BLaER1 treated with 17β-estradiol and CSF1 and Interleukin-3, amounts not matched to agents 10 nM and 100 nM (cell line): ENCODE measurements around the gene SNN.

Source experiments
- H3K27ac ChIP-seq, 11 experiments: shearing (Covaris generic); formaldehyde crosslinking; 2 replicates each; pipeline ENCODE4 v1.8.1; 2022
- H3K27me3 ChIP-seq, 11 experiments: shearing (Covaris generic); formaldehyde crosslinking; 2 replicates each; pipeline ENCODE4 v1.8.1; 2022
- H3K36me3 ChIP-seq, 11 experiments: shearing (Covaris generic); formaldehyde crosslinking; 2 replicates each; pipeline ENCODE4 v1.8.1; 2022
- H3K4me1 ChIP-seq, 10 experiments: shearing (Covaris generic); formaldehyde crosslinking; 2 replicates each; pipeline ENCODE4 v1.8.1; 2022
- H3K4me2 ChIP-seq, 11 experiments: shearing (Covaris generic); formaldehyde crosslinking; 2 replicates each; pipeline ENCODE4 v1.8.1; 2022
- H3K4me3 ChIP-seq, 10 experiments: shearing (Covaris generic); formaldehyde crosslinking; 2 replicates each; pipeline ENCODE4 v1.8.1; 2022
- H3K9ac ChIP-seq, 11 experiments: shearing (Covaris generic); formaldehyde crosslinking; 2 replicates each; pipeline ENCODE4 v1.8.1; 2022
- H3K9me3 ChIP-seq, 11 experiments: shearing (Covaris generic); formaldehyde crosslinking; replicated peaks in 1 of 11; 2 replicates each; pipeline ENCODE4 v1.8.1; 2022
- H4K20me1 ChIP-seq, 11 experiments: shearing (Covaris generic); formaldehyde crosslinking; 2 replicates each; pipeline ENCODE4 v1.8.1; 2022
- Cebpa-rat ChIP-seq, 11 experiments: shearing (Covaris generic); IDR thresholded peaks; 2 replicates each; pipeline ENCODE4 v1.8.1; 2022

SNN gene

DNA sequence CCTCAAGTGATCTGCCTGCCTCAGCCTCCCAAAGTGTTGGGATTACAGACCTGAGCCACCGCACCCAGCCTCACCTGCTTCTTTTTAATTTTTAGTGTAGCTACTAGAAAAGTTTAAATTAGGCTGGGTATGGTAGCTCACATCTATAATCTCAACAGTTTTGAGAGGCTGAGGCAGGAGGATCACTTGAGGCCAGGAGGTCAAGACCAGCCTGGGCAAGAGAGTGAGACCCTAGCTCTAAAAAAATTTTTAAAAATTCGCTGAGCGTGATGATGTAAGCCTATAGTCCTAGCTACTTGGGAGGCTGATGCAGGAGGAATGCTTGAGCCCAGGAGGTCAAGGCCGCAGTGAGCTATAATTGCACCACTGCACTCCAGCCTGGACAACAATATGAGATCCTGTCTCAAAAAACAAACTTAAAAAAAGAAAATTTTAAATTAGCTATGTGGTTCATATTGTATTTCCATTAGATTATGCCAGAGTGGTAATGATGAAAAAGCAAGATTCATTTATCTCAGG lies 39.5 kb downstream of the SNN start:
- H4K20me1 ChIP-seq = peaks cover 0 to 73% (median 0%) of the 10 kb centered on the region in 11 experiments; a peak in 12 of 22 replicates
- H3K36me3 ChIP-seq = peaks cover 53 to 98% (median 81%) of the 10 kb centered on the region in 11 experiments
- no peak overlapping the region for H3K4me2 ChIP-seq
- TF ChIP-seq Cebpa-rat (IDR thresholded peaks at IDR 0.05) = no peak
- H3K4me3 ChIP-seq = no peak overlapping the region
- H3K9ac ChIP-seq = no peak overlapping the region
- peaks cover 0 to 25% (median 16%) of the 10 kb centered on the region in 10 experiments; a peak in 12 of 20 replicates for H3K4me1 ChIP-seq
- H3K9me3 ChIP-seq = no peaks in the 10 kb centered on the region
- H3K27ac ChIP-seq = no peak overlapping the region
- no peaks in the 10 kb centered on the region for H3K27me3 ChIP-seq

DNA sequence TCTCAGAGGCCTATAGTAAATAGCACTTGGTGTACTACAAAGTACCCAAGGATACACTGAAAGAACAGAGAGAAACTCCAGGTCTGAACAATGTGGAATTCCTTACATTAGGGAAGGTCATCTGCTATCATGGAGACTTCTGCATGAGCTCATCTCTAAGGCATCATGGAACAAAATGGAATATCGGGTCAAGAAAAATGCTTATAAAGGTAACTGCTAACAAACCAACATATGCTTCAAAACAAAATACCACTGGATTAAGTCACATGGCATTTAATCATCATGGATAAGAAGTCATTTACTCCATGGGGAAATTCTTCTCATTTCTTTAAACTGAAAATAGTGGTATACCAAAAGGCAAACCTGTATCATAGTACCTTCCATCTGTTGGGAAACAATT lies 40.2 kb downstream of the SNN start:
- Histone ChIP-seq H3K27ac (no peak overlapping the region), H3K36me3 (peaks cover 54 to 98% (median 81%) of the 10 kb centered on the region in 11 experiments), H3K9me3 (no peaks in the 10 kb centered on the region), H3K4me1 (peaks cover 0 to 25% (median 16%) of the 10 kb centered on the region in 10 experiments; a peak in 12 of 20 replicates), H3K4me2 (no peak overlapping the region), H3K9ac (no peak overlapping the region), H4K20me1 (peaks cover 0 to 69% (median 0%) of the 10 kb centered on the region in 11 experiments; a peak in 12 of 22 replicates), H3K27me3 (no peaks in the 10 kb centered on the region), H3K4me3 (no peak overlapping the region)
- TF ChIP-seq Cebpa-rat (IDR thresholded peaks at IDR 0.05) = no peak

DNA sequence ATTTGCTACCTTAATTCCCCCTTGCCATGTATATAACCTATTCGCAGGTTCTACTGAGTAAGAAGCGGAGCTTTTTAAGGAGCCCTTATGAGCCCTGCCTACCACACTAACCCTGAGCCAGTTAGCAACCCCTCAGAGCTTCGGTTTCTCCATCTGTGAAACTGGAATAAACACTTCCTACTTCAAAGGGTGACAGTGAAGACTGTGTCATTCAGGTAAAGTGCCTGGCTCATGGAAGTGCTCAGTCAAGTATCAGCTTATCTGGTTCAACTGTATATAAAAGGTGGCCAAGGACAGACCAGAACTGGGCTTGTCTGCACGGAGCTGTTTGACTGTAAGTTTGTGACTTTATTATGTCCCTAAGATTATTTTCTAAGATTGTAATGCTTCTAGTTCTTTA lies 43.4 kb downstream of the SNN start:
- peaks cover 52 to 95% (median 80%) of the 10 kb centered on the region in 11 experiments for H3K36me3 ChIP-seq
- H3K4me3 ChIP-seq = no peak overlapping the region
- H3K4me1 ChIP-seq = peaks cover 0 to 17% (median 10%) of the 10 kb centered on the region in 10 experiments; a peak in 12 of 20 replicates
- H3K27me3 ChIP-seq = no peaks in the 10 kb centered on the region
- no peak for TF ChIP-seq Cebpa-rat (IDR thresholded peaks at IDR 0.05)
- H3K27ac ChIP-seq = no peak overlapping the region
- peaks cover 0 to 55% (median 4%) of the 10 kb centered on the region in 11 experiments; a peak in 10 of 22 replicates for H4K20me1 ChIP-seq
- H3K4me2 ChIP-seq = no peak overlapping the region
- no peaks in the 10 kb centered on the region for H3K9me3 ChIP-seq
- no peak overlapping the region for H3K9ac ChIP-seq

DNA sequence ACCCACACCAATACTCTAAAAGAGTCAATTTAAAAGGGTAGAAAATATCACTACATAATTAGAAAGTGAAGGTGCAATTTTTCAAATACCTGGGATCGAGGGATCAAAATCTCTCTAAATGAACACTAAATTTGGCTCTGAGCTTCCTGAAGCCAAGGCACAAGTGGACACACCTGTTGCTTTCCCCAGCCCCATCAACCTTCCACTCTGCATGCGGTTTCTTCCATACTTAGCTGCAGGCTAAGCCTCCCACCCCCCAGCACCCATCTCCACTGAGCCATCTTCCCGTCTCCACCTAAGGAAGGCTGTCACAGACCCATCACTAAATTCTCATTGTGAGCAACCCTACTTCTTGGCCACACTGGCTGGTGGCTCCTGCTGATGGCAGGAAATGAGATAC lies 43.9 kb downstream of the SNN start:
- Histone ChIP-seq H3K4me2 (no peak overlapping the region), H4K20me1 (peaks cover 0 to 55% (median 4%) of the 10 kb centered on the region in 11 experiments; a peak in 10 of 22 replicates), H3K9ac (no peak overlapping the region), H3K9me3 (no peaks in the 10 kb centered on the region), H3K27me3 (no peaks in the 10 kb centered on the region), H3K4me3 (no peak overlapping the region), H3K27ac (no peak overlapping the region), H3K4me1 (peaks cover 0 to 16% (median 8%) of the 10 kb centered on the region in 10 experiments; a peak in 11 of 20 replicates), H3K36me3 (peaks cover 51 to 95% (median 81%) of the 10 kb centered on the region in 11 experiments)
- TF ChIP-seq Cebpa-rat (IDR thresholded peaks at IDR 0.05) = no peak

DNA sequence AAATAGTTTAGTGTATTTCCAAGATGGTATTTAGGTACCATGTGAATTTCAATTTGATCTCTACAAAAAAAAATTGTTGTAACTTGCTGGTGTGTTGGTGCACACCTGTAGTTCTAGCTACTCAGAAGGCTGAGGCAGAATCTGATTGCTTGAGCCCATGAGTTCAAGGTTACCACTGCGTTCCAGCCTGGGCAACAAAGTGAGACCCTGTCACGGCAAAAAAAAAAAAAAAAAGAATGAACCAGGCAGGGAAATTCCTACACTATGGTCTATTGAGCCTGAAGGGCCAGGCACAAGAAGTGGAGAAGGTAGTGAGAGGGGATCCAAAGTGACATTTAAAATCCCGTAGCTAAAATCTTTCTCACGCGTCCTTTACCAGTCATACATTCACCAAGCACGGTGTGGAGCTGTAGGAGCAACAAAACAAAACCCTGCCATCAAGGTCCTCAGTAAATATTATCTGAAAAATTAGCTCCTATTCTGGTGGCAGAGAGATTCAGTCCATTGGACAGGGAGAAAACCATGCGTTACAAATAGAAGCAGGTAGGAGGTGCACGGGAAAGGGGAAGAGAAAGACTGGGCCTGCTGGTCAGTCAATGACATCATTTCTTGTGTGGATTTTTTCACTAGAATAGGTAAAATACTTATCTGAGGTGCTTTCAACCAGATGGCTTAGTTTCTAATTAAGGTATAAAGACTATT lies 47.1 kb downstream of the SNN start:
- H3K36me3 ChIP-seq = peaks cover 51 to 97% (median 77%) of the 10 kb centered on the region in 11 experiments
- no peaks in the 10 kb centered on the region for H3K9me3 ChIP-seq
- TF ChIP-seq Cebpa-rat (IDR thresholded peaks at IDR 0.05) = no peak
- H3K27ac ChIP-seq = no peak overlapping the region
- no peak overlapping the region for H3K4me2 ChIP-seq
- no peaks in the 10 kb centered on the region for H3K27me3 ChIP-seq
- H3K9ac ChIP-seq = 0 out of 22 replicates have a peak overlapping the region, but pooled peaks of 1 of the 11 experiments have one; percentile 19
- peaks cover 0 to 71% (median 11%) of the 10 kb centered on the region in 11 experiments; a peak in 12 of 22 replicates for H4K20me1 ChIP-seq
- peaks cover 5 to 30% (median 17%) of the 10 kb centered on the region in 10 experiments; a peak in 18 of 20 replicates for H3K4me1 ChIP-seq
- no peak overlapping the region for H3K4me3 ChIP-seq

DNA sequence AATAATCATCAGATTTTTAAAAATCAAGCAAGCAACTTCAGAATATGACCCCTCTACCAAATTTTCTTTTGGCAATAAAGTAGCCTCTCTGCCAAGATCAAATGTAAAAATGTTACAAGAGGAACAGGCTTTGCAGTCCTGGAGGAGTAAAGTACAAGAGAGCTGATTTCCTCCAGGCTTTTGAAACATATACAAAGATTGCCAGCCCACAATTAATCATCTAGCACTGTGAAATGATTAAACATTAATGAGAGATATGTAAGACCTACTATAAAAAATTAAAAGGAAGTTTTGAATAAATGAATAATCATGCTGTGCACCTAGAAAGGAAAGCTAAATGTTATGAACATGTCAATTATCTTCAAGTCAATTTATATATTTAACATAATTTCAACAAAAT lies 48.1 kb downstream of the SNN start:
- Histone ChIP-seq H3K9me3 (no peaks in the 10 kb centered on the region), H3K36me3 (peaks cover 54 to 97% (median 78%) of the 10 kb centered on the region in 11 experiments), H3K27me3 (no peaks in the 10 kb centered on the region), H3K4me3 (no peak overlapping the region), H4K20me1 (peaks cover 0 to 62% (median 12%) of the 10 kb centered on the region in 11 experiments; a peak in 11 of 22 replicates), H3K27ac (no peak overlapping the region), H3K4me2 (no peak overlapping the region), H3K4me1 (peaks cover 5 to 20% (median 11%) of the 10 kb centered on the region in 10 experiments; a peak in 18 of 20 replicates), H3K9ac (0 out of 22 replicates have a peak overlapping the region, but pooled peaks of 1 of the 11 experiments have one; percentile 19)
- no peak for TF ChIP-seq Cebpa-rat (IDR thresholded peaks at IDR 0.05)

DNA sequence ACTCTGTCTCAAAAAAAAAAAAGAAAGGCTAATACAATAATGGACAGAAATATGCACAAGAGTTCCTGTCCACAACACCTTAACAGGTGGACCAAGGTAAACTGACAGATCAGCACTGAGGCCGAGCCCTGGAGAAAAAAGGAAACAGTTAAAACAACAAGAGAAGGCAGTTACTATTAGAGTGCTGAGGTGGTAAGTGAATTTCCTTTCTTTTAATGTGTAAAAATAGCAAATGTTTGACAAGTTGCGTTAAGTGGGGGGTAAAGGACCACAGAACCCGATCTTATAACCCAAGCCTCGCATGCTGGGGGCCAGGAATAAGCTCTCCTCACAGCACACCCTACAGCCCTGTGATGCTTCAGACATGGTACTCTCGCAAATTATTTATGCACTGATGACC lies 49.6 kb downstream of the SNN start:
- H3K4me2 ChIP-seq = peak overlapping the region in 8 of 11 experiments; percentile 2 to 59 (median 48); a peak in 15 of 22 replicates
- no peak for TF ChIP-seq Cebpa-rat (IDR thresholded peaks at IDR 0.05)

DNA sequence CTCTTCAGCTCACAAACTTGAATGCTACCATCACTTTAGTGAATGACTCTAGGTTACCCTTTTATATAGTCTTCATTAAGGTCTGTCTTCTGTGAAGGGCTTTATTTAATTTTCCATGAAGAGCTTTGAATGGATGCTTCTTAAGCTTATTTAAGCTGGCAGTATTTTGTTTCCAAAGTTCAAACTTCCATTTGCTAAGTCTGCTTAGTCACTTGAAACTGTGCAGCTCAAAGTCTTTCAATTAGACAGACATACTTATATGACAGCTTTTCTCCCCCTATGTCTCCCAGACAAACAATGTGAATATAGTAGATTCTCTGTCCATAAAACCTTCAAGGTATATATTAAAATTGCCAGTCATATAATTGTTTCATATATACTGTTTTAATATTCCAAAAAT lies 50.9 kb downstream of the SNN start:
- H3K9ac ChIP-seq = peak overlapping the region in 1 of 11 experiments; percentile 45; a peak in 1 of 22 replicates

More for the DNA sequence above, 49.6 kb downstream of the SNN start:
- Histone ChIP-seq H3K9ac (peak overlapping the region in 3 of 11 experiments; percentile 28 to 53 (median 39); a peak in 5 of 22 replicates), H3K36me3 (peaks cover 56 to 97% (median 76%) of the 10 kb centered on the region in 11 experiments), H3K27me3 (no peaks in the 10 kb centered on the region), H3K9me3 (no peaks in the 10 kb centered on the region), H3K4me3 (no peak overlapping the region), H4K20me1 (peaks cover 0 to 61% (median 18%) of the 10 kb centered on the region in 11 experiments; a peak in 10 of 22 replicates), H3K4me1 (peaks cover 5 to 27% (median 18%) of the 10 kb centered on the region in 10 experiments; a peak in 18 of 20 replicates), H3K27ac (no peak overlapping the region)

DNA sequence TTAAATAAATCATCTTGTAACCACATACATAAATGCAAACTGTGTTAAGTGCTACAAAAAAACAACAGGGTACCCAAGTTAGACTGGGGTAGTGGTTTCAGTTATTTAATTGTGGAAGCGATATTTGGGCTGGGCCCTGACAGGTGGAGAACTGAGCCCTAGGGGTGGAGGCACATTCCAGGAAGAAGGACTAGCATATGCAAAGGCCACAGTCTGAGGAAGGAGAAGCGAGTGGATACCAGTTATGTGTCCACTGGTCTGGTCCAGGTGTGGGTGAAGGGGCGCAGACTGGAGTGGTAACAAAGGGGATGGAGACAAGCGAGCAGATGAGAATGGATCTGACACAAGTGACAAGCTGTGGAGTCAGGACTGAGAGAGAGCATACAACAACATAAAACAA lies 51.5 kb downstream of the SNN start:
- Histone ChIP-seq H3K27ac (no peak overlapping the region), H4K20me1 (peaks cover 0 to 71% (median 18%) of the 10 kb centered on the region in 11 experiments; a peak in 11 of 22 replicates), H3K4me1 (peaks cover 5 to 32% (median 20%) of the 10 kb centered on the region in 10 experiments; a peak in 18 of 20 replicates), H3K4me3 (no peak overlapping the region), H3K27me3 (no peaks in the 10 kb centered on the region), H3K9ac (no peak overlapping the region), H3K36me3 (peaks cover 59 to 99% (median 74%) of the 10 kb centered on the region in 11 experiments), H3K4me2 (no peak overlapping the region), H3K9me3 (no peaks in the 10 kb centered on the region)
- no peak for TF ChIP-seq Cebpa-rat (IDR thresholded peaks at IDR 0.05)

More for the DNA sequence above, 50.9 kb downstream of the SNN start:
- Histone ChIP-seq H3K4me2 (no peak overlapping the region), H3K4me3 (no peak overlapping the region), H3K36me3 (peaks cover 54 to 97% (median 70%) of the 10 kb centered on the region in 11 experiments), H3K9me3 (no peaks in the 10 kb centered on the region), H4K20me1 (peaks cover 0 to 68% (median 18%) of the 10 kb centered on the region in 11 experiments; a peak in 10 of 22 replicates), H3K27me3 (no peaks in the 10 kb centered on the region), H3K4me1 (peaks cover 5 to 32% (median 20%) of the 10 kb centered on the region in 10 experiments; a peak in 18 of 20 replicates), H3K27ac (no peak overlapping the region)
- no peak for TF ChIP-seq Cebpa-rat (IDR thresholded peaks at IDR 0.05)
